DND-41 (cell line): ENCODE measurements around the gene EXT2.

Source experiments
- ATAC-seq: fragments of 200-7000 bp; cut with Tn5 transposase; 3 replicates; pipeline ENCODE4 v1.9.1; 2021; ENCODE audit warnings: low read depth; ENCODE audit not compliant: insufficient read depth
- DNase-seq: peaks from one replicate; pipeline ENCODE4 v3.0.0-alpha.2; 2020
- H2AFZ ChIP-seq: 2 replicates; pipeline ENCODE4 v1.6.0; 2012; ENCODE audit warnings: low read depth, low read length
- H3K27ac ChIP-seq: 2 replicates; pipeline ENCODE4 v1.5.1; 2012; ENCODE audit warnings: low read length, inconsistent platforms
- H3K27me3 ChIP-seq: fragments of 200-600 bp; sonication (generic); 2 replicates; pipeline ENCODE4 v1.6.0; 2012; ENCODE audit warnings: low read length, mild to moderate bottlenecking, inconsistent platforms; ENCODE audit not compliant: insufficient read depth, poor library complexity
- H3K36me3 ChIP-seq: 2 replicates; pipeline ENCODE4 v1.5.1; 2012; ENCODE audit warnings: low read length, inconsistent platforms; ENCODE audit not compliant: insufficient read depth
- H3K4me1 ChIP-seq: 2 replicates; pipeline ENCODE4 v1.5.1; 2012; ENCODE audit warnings: mild to moderate bottlenecking, low read length; ENCODE audit not compliant: insufficient read depth
- H3K4me2 ChIP-seq: 2 replicates; pipeline ENCODE4 v1.6.0; 2012; ENCODE audit warnings: mild to moderate bottlenecking, moderate library complexity, low read length, inconsistent platforms; ENCODE audit not compliant: insufficient read depth
- H3K4me3 ChIP-seq, 2 experiments: fragments of 200-600 bp in 1 of 2; shearing (Covaris generic) in 1 of 2; 2 replicates each; pipeline ENCODE4 v1.5.1; 2012 to 2016; ENCODE audit warnings: inconsistent platforms in 2 of 2, low read length in 2 of 2, mild to moderate bottlenecking in 2 of 2, low read depth in 1 of 2, moderate library complexity in 1 of 2
- H3K79me2 ChIP-seq: 2 replicates; pipeline ENCODE4 v1.6.0; 2012; ENCODE audit warnings: low read length, inconsistent platforms; ENCODE audit not compliant: insufficient read depth
- H3K9ac ChIP-seq: 2 replicates; pipeline ENCODE4 v1.6.0; 2012; ENCODE audit warnings: low read depth, mild to moderate bottlenecking, inconsistent platforms, low read length, moderate library complexity
- H3K9me3 ChIP-seq: 2 replicates; pipeline ENCODE4 v1.5.1; 2012; ENCODE audit warnings: low read length, moderate library complexity, mild to moderate bottlenecking, inconsistent platforms; ENCODE audit not compliant: insufficient read depth, severe bottlenecking
- H4K20me1 ChIP-seq: 2 replicates; pipeline ENCODE4 v1.6.0; 2012; ENCODE audit warnings: low read length; ENCODE audit not compliant: insufficient read depth
- EZH2 ChIP-seq: IDR thresholded peaks from 3 replicates; pipeline ENCODE4 v1.6.1; 2012; ENCODE audit warnings: borderline replicate concordance, low read depth, mild to moderate bottlenecking, moderate library complexity, low read length, inconsistent platforms; ENCODE audit not compliant: severe bottlenecking
- TF ChIP-seq, protein P1 (sequence below): IDR thresholded peaks from 2 replicates; pipeline ENCODE4 v1.5.1; 2012; ENCODE audit warnings: borderline replicate concordance, low read length, moderate library complexity, mild to moderate bottlenecking; ENCODE audit not compliant: poor library complexity, severe bottlenecking; ENCODE audit errors: extremely low read depth

The EXT2 gene

DNA sequence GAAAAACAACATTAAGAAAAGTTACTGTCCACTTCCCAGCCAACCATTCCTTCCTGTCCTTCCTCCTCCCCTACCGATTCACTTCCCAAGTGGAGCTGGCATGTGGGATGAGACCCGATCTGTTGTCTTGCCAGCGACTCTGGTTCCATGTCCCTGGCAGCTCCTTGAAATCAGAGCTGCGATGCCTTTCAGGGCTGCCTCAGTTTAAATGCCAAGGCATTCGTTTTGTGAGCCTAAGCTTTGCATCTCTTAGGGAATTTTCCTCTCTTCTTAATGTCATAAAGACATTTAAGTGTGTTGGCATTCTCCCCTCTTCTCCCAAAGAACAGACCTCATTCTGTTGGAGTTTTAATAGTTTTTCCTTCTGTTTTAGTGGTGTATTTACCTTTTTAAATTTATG is 98.4 kb downstream of the EXT2 start:
- H3K36me3 ChIP-seq: peaks cover 10% of the 10 kb centered on the region; the same call in 1 of the 2 replicates

GRCh38 chr11:44198146-44198724 is 102.8 kb downstream of the EXT2 start:
- Histone ChIP-seq H3K4me2 (no peak overlapping the region), H4K20me1 (no peaks in the 10 kb centered on the region), H2AFZ (no peak overlapping the region), H3K79me2 (no peaks in the 10 kb centered on the region), H3K36me3 (peaks cover 7% of the 10 kb centered on the region; the same call in 1 of the 2 replicates), H3K4me3 (no peak overlapping the region), H3K27me3 (no peaks in the 10 kb centered on the region), H3K9ac (no peak overlapping the region), H3K4me1 (no peaks in the 10 kb centered on the region), H3K27ac (no peak overlapping the region), H3K9me3 (no peaks in the 10 kb centered on the region)
- DNase-seq: no peak
- no peak for ATAC-seq
- no peak for TF ChIP-seq EZH2
- TF ChIP-seq, protein P1, sequence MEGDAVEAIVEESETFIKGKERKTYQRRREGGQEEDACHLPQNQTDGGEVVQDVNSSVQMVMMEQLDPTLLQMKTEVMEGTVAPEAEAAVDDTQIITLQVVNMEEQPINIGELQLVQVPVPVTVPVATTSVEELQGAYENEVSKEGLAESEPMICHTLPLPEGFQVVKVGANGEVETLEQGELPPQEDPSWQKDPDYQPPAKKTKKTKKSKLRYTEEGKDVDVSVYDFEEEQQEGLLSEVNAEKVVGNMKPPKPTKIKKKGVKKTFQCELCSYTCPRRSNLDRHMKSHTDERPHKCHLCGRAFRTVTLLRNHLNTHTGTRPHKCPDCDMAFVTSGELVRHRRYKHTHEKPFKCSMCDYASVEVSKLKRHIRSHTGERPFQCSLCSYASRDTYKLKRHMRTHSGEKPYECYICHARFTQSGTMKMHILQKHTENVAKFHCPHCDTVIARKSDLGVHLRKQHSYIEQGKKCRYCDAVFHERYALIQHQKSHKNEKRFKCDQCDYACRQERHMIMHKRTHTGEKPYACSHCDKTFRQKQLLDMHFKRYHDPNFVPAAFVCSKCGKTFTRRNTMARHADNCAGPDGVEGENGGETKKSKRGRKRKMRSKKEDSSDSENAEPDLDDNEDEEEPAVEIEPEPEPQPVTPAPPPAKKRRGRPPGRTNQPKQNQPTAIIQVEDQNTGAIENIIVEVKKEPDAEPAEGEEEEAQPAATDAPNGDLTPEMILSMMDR: no peak

More for the DNA sequence above, 98.4 kb downstream of the EXT2 start:
- no peak overlapping the region for H3K4me3 ChIP-seq
- H3K27ac ChIP-seq: no peak overlapping the region
- no peak overlapping the region for H3K4me2 ChIP-seq
- peaks cover 2% of the 10 kb centered on the region for H3K9me3 ChIP-seq
- no peak for DNase-seq
- no peak overlapping the region for H3K9ac ChIP-seq
- H3K27me3 ChIP-seq: no peaks in the 10 kb centered on the region
- H3K4me1 ChIP-seq: no peaks in the 10 kb centered on the region
- H3K79me2 ChIP-seq: no peaks in the 10 kb centered on the region
- TF ChIP-seq, protein P1: no peak
- H4K20me1 ChIP-seq: no peaks in the 10 kb centered on the region
- no peak for ATAC-seq
- H2AFZ ChIP-seq: no peak overlapping the region

GRCh38 chr11:44199298-44199697 is 103.8 kb downstream of the EXT2 start:
- no peak overlapping the region for H3K9ac ChIP-seq
- H3K4me1 ChIP-seq: no peaks in the 10 kb centered on the region
- H3K27me3 ChIP-seq: no peaks in the 10 kb centered on the region
- DNase-seq (no peak), ATAC-seq (no peak)
- TF ChIP-seq EZH2: no peak
- TF ChIP-seq, protein P1: no peak
- no peaks in the 10 kb centered on the region for H4K20me1 ChIP-seq
- no peaks in the 10 kb centered on the region for H3K79me2 ChIP-seq
- no peak overlapping the region for H2AFZ ChIP-seq
- peaks cover 12% of the 10 kb centered on the region; the same call in 1 of the 2 replicates for H3K36me3 ChIP-seq
- no peaks in the 10 kb centered on the region for H3K9me3 ChIP-seq
- H3K4me3 ChIP-seq: no peak overlapping the region
- H3K27ac ChIP-seq: no peak overlapping the region
- H3K4me2 ChIP-seq: no peak overlapping the region

DNA sequence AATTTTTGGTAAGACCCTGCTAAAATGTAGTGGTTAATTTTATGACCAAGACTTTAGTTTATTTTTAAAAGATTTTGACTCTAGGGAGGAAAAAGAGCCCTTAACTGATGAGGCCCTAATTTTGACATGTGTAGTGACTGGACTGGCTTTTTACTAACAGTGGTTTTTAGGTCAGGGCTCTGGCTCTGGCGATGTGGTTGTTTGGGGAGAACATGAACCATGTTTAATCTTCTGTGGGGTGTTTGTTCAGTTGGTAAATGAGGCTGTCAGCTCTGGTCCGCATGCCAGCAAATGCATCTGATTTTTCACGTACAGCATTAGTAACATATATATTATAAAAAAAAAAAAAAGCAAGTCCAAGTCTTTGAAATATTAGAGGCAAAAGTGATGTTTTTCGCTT is 104.3 kb downstream of the EXT2 start:
- H3K27ac ChIP-seq: no peak overlapping the region
- no peak overlapping the region for H3K4me3 ChIP-seq
- H3K4me1 ChIP-seq: no peaks in the 10 kb centered on the region
- DNase-seq (no peak), ATAC-seq (no peak)
- H4K20me1 ChIP-seq: no peaks in the 10 kb centered on the region
- TF ChIP-seq, protein P1: no peak
- no peak for TF ChIP-seq EZH2
- no peaks in the 10 kb centered on the region for H3K79me2 ChIP-seq
- H3K27me3 ChIP-seq: no peaks in the 10 kb centered on the region
- no peak overlapping the region for H3K4me2 ChIP-seq
- H3K9me3 ChIP-seq: no peaks in the 10 kb centered on the region
- H3K36me3 ChIP-seq: peaks cover 12% of the 10 kb centered on the region; the same call in 1 of the 2 replicates
- no peak overlapping the region for H3K9ac ChIP-seq
- no peak overlapping the region for H2AFZ ChIP-seq
